GM20000 (cell line): ENCODE data around the gene ATRN.
"Not testable (repeated sequence)": the region's sequence is repeated elsewhere in the genome, so short reads cannot be mapped to it uniquely, and the experiment has no call there.

Experiments used
- DNase-seq: peaks from one replicate; pipeline ENCODE4 v3.0.0; 2012; ENCODE audit warnings: low spot score
- TF ChIP-seq, protein P1 (sequence below): IDR thresholded peaks from 2 replicates; pipeline ENCODE4 v1.5.1; 2012; ENCODE audit warnings: mild to moderate bottlenecking, control low read depth; ENCODE audit errors: extremely low read depth, missing control alignments

Gene ATRN

DNA sequence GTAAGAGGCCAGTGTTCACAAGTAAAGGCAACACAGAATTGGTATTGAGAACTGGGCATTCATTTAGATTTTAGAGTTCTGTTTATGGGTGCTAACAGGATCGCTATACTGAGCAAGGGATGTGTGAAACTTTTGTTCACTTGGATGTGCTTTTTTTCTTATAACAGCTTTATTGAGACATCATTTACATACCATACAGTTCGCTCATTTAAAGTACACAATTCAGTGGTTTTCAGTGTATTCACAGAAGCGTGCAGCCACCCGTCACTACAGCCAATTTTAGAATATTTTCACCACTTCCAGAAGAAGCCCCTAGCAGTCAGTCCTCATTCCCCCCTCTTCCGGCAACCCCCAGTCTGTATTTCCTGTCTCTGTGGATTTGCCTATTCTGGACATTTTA is 143.6 kb downstream of the ATRN start:
- TF ChIP-seq, protein P1, sequence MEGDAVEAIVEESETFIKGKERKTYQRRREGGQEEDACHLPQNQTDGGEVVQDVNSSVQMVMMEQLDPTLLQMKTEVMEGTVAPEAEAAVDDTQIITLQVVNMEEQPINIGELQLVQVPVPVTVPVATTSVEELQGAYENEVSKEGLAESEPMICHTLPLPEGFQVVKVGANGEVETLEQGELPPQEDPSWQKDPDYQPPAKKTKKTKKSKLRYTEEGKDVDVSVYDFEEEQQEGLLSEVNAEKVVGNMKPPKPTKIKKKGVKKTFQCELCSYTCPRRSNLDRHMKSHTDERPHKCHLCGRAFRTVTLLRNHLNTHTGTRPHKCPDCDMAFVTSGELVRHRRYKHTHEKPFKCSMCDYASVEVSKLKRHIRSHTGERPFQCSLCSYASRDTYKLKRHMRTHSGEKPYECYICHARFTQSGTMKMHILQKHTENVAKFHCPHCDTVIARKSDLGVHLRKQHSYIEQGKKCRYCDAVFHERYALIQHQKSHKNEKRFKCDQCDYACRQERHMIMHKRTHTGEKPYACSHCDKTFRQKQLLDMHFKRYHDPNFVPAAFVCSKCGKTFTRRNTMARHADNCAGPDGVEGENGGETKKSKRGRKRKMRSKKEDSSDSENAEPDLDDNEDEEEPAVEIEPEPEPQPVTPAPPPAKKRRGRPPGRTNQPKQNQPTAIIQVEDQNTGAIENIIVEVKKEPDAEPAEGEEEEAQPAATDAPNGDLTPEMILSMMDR, result no peak
- DNase-seq, result no peak

DNA sequence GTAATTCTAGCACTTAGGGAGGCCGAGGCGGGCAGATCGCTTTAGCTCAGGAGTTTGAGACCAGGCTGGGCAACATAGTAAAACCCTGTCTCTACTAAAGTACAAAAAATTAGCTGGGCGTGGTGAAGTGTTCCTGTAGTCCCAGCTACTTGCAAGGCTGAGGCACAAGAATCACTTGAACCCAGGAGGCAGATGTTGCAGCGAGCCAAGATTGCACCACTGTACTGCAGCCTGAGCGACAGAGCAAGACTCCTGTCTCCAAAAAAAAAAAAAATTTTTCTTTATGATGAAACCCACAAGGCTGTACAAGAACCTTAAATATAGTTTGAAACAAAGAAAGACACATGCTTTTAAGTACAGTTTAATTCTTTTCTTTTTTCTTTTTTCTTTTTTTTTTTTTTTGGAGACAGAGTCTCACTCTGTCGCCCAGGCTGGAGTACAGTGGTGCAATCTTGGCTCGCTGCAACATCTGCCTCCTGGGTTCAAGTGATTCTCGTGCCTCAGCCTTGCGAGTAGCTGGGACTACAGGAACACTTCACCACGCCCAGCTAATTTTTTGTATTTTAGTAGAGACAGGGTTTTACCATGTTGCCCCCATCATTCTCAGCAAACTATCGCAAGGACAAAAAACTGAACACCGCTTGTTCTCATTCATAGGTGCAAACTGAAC is 144.5 kb downstream of the ATRN start:
- DNase-seq, result not testable (repeated sequence)

DNA sequence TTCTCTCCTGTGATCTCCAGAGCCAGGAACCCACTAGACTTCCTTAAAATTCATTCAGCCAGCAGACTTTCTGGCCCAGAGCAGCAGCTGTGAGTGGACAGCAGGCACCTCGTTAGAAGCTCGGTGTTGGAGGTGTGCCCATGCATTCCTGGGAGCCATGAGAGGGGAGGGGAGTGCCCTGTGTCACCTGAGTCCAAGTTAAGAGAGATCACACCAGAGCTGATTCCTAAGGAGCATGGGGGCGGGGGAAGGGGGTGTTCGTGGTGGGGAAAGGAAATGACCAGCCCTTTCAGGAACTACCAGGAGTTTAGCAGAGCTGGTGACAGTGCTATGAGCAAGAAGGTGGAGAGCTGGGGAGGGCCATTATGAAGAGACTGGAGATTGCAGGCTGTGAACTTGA is 145.4 kb downstream of the ATRN start:
- DNase-seq, result no peak
- TF ChIP-seq, protein P1, result no peak

DNA sequence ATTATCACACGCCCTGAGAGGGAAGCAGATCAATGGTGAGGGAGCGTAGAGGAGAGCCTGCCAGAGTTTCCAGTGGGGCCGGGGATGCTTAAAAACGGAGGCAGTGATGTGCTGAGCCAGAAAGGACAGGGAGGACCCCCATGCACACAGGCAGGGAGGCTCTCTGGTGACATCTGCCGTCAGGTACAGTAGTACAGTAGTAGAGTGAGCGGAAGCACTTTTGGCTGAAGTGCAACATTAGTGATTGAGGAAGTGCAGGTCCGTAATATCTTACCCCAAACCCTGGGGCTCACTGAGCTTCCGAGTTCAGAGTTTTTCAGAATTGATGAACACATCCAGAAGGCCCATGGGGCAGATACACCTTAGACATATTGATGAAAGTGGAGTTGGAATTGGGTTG is 150.3 kb downstream of the ATRN start:
- TF ChIP-seq, protein P1, result no peak
- DNase-seq, result no peak

DNA sequence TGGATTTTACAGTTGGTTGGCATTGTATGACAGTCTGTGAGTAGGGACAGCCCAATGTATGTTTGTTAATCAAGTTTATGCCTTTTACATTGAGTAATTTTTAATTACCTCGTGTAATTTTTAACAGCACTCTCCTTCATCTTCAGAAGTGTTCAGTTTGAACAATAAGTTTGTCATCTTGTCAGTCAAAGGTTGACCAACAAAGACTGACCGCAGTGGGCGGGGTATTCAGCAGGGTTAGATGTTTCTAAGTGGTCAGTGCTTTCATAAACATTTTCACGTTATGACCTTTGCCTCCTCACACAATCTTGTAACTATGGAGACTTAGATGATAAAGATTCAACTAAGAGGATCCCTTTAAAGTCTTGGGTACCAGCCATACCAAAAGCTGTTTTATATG is 151.6 kb downstream of the ATRN start:
- TF ChIP-seq, protein P1, result no peak
- DNase-seq, result no peak

DNA sequence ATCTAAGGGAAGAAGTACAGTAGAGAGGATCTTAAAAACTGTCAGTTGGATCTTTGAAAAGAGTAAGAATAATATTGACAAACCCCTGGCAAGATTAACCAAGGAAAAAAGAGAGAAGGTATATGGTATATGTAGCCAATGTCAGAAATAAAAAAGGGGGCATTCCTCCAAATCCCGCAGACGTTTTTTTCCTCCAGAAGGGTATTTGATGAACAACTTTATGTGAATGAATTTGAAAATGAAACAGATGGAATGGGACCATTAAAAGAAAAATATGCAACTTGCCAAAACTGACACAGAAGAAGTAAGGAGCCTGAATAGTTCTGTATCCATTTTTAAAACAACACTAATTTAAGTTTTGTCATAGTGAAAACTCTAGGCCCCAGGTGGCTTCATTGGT is 156.7 kb downstream of the ATRN start:
- TF ChIP-seq, protein P1, result no peak
- DNase-seq, result no peak

DNA sequence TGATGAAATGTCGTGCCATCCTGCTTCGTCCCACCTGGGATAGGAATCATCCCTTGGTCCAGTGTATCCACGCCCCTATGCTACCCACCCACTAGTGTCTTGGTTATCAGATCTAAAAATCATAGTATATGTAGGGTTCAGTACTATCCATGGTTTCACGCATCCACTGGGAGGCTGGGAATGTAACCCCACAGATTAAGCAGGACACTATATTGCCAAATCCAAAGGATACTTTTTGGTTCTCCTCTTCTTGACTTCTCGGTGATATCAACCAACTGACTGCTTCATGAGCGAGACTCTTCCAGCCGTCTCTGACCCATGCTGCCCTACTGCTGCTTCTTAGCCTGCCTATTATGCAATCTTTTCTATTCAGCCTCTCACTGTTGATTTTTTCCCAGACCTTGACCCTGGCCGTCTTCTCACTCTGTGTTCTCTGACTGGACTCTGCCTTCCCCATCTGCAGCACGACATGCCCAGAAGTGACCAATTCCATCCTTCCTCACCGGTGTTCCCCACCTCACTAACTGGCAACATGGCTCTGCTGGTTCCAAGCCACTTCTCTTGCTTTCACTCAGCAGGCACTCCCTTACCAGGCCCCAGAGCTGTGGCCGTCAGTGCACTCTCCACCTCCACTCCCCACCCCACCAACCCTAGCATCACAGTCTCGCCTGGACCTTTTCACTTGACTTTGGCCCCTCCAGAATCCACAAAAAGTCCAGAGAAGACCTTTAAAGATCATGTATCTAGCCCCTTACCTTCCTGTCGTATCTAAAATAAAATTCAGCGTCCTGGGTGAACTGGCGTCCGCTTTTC is 157.9 kb downstream of the ATRN start:
- TF ChIP-seq, protein P1, result no peak

More for the DNA sequence above, 157.9 kb downstream of the ATRN start:
- no peak for DNase-seq
